H1 (cell line): Measurements from ENCODE around the gene SLC17A4. TPM values are rescaled to one million over a fixed set of nuclear protein-coding genes. Genes with fewer than 3 reads are reported as not detected.

Source experiments
- CTCF ChIA-PET: fragments of 300-600 bp; sonication (Branson Sonifier 250); formaldehyde crosslinking; loops from one replicate; lab custom pipeline; 2021; ENCODE audit not compliant: partially characterized antibody; lab: Charles Lee
- POLR2A ChIA-PET: fragments of 300-600 bp; sonication (Branson Sonifier 250); formaldehyde crosslinking; loops from one replicate; lab custom pipeline; 2021; ENCODE audit warnings: inconsistent platforms; ENCODE audit not compliant: partially characterized antibody; lab: Charles Lee
- DNase-seq, 2 experiments: peaks; one replicate each; pipeline versions ENCODE4 v3.0.0 to v3.0.0-alpha.2; 2010 to 2022; ENCODE audit warnings: low spot score in 2 of 2, low read depth in 1 of 2, mixed read lengths in 1 of 2
- FAIRE-seq: peaks from 2 replicates; lab custom pipeline; 2011; peaks lifted over from hg19 to GRCh38; lab: Jason Lieb, UNC
- H2AFZ ChIP-seq: 2 replicates; pipeline ENCODE4 v1.8.1; 2012; ENCODE audit warnings: low read length, inconsistent platforms
- H2AK5ac ChIP-seq: 2 replicates; pipeline ENCODE4 v1.6.1; 2013; ENCODE audit warnings: low read depth, low read length
- H2BK120ac ChIP-seq: replicated peaks from 2 replicates; pipeline ENCODE3; 2013; ENCODE audit warnings: low read depth, low read length, inconsistent platforms
- H2BK12ac ChIP-seq: 2 replicates; pipeline ENCODE4 v1.6.1; 2013; ENCODE audit warnings: low read depth, low read length
- H2BK15ac ChIP-seq: 2 replicates; pipeline ENCODE4 v1.6.1; 2013; ENCODE audit warnings: low read length
- H2BK20ac ChIP-seq: 2 replicates; pipeline ENCODE4 v1.6.1; 2013; ENCODE audit warnings: low read length
- H2BK5ac ChIP-seq: 2 replicates; pipeline ENCODE4 v1.6.1; 2013; ENCODE audit warnings: low read depth, low read length
- H3K14ac ChIP-seq: 2 replicates; pipeline ENCODE4 v1.6.1; 2013; ENCODE audit warnings: inconsistent platforms; ENCODE audit not compliant: insufficient read length
- H3K18ac ChIP-seq: 2 replicates; pipeline ENCODE4 v1.6.1; 2013; ENCODE audit warnings: low read length; ENCODE audit errors: extremely low read depth
- H3K23ac ChIP-seq: 2 replicates; pipeline ENCODE4 v1.6.1; 2013; ENCODE audit warnings: inconsistent platforms; ENCODE audit not compliant: insufficient read length
- H3K23me2 ChIP-seq: 2 replicates; pipeline ENCODE4 v1.6.1; 2013; ENCODE audit warnings: low read depth, low read length
- H3K27ac ChIP-seq: 2 replicates; pipeline ENCODE4 v1.6.1; 2011; ENCODE audit warnings: low read depth, low read length, inconsistent platforms
- H3K27me3 ChIP-seq, 4 experiments: replicated peaks in 1 of 4; 1 replicate in 1 of 4; 2 replicates in 3 of 4; pipeline versions ENCODE4 v1.6.1 to v1.8.1; 2011 to 2013; ENCODE audit warnings: low read length in 3 of 4, mild to moderate bottlenecking in 3 of 4, inconsistent platforms in 2 of 4, mixed read lengths in 2 of 4, moderate library complexity in 1 of 4; ENCODE audit not compliant: control insufficient read depth in 3 of 4, insufficient read depth in 3 of 4; ENCODE audit errors: extremely low read depth in 1 of 4
- H3K36me3 ChIP-seq, 4 experiments: 2 replicates each; pipeline versions ENCODE4 v1.6.1 to v1.8.1; 2011 to 2013; ENCODE audit warnings: mild to moderate bottlenecking in 4 of 4, low read length in 3 of 4, moderate library complexity in 2 of 4, control low read depth in 1 of 4, inconsistent platforms in 1 of 4; ENCODE audit not compliant: insufficient read depth in 4 of 4, control insufficient read depth in 2 of 4
- H3K4ac ChIP-seq: replicated peaks from 2 replicates; pipeline ENCODE3; 2013; ENCODE audit warnings: low read length, low read depth, mixed read lengths, inconsistent platforms; ENCODE audit not compliant: insufficient read length
- H3K4me1 ChIP-seq, 4 experiments: replicated peaks in 1 of 4; 1 replicate in 1 of 4; 2 replicates in 3 of 4; pipeline versions ENCODE4 v1.6.1 to v1.8.1; 2011 to 2013; ENCODE audit warnings: low read length in 3 of 4, inconsistent platforms in 2 of 4, mixed read lengths in 1 of 4; ENCODE audit not compliant: insufficient read depth in 4 of 4, control insufficient read depth in 3 of 4
- H3K4me2 ChIP-seq, 2 experiments: 2 replicates each; pipeline versions ENCODE4 v1.6.1 to v1.8.1; 2011 to 2013; ENCODE audit warnings: low read depth in 2 of 2, low read length in 2 of 2, control low read depth in 1 of 2, inconsistent platforms in 1 of 2, mild to moderate bottlenecking in 1 of 2; ENCODE audit not compliant: insufficient read depth in 1 of 2
- H3K4me3 ChIP-seq, 4 experiments: fragments of 200-600, 300-600 bp in 1 of 4; sonication (generic), shearing (Covaris generic), sonication (Bioruptor Twin) in 1 of 4; 2 replicates each; pipeline versions ENCODE4 v1.5.1 to v1.8.1; 2011 to 2016; ENCODE audit warnings: low read length in 4 of 4, low read depth in 3 of 4, control low read depth in 2 of 4, inconsistent platforms in 2 of 4, mild to moderate bottlenecking in 2 of 4, mixed read lengths in 1 of 4, moderate library complexity in 1 of 4; ENCODE audit not compliant: insufficient read depth in 2 of 4; ENCODE audit errors: extremely low read depth in 1 of 4
- H3K56ac ChIP-seq: replicated peaks from 2 replicates; pipeline ENCODE3; 2013; ENCODE audit warnings: low read depth, mild to moderate bottlenecking, mixed read lengths, low read length, inconsistent platforms; ENCODE audit not compliant: insufficient read length
- H3K79me1 ChIP-seq: 2 replicates; pipeline ENCODE4 v1.6.1; 2013; ENCODE audit warnings: low read depth, low read length, control low read depth
- H3K79me2 ChIP-seq, 2 experiments: 2 replicates each; pipeline versions ENCODE4 v1.6.1 to v1.8.1; 2012 to 2013; ENCODE audit warnings: low read length in 2 of 2, mild to moderate bottlenecking in 2 of 2, inconsistent platforms in 1 of 2; ENCODE audit not compliant: insufficient read depth in 2 of 2, control insufficient read depth in 1 of 2
- H3K9ac ChIP-seq, 4 experiments: replicated peaks in 1 of 4; 1 replicate in 1 of 4; 2 replicates in 3 of 4; pipeline versions ENCODE4 v1.6.1 to v1.8.1; 2011 to 2013; ENCODE audit warnings: low read depth in 3 of 4, low read length in 3 of 4, control low read depth in 2 of 4, mild to moderate bottlenecking in 2 of 4, moderate library complexity in 2 of 4, inconsistent platforms in 1 of 4; ENCODE audit errors: extremely low read depth in 1 of 4
- H3K9me3 ChIP-seq, 2 experiments: 2 replicates each; pipeline versions ENCODE4 v1.6.1 to v1.8.1; 2012 to 2013; ENCODE audit warnings: mild to moderate bottlenecking in 2 of 2, moderate library complexity in 2 of 2, control low read depth in 1 of 2, inconsistent platforms in 1 of 2, low read depth in 1 of 2, low read length in 1 of 2, mixed read lengths in 1 of 2; ENCODE audit not compliant: insufficient read depth in 2 of 2
- H4K20me1 ChIP-seq, 2 experiments: replicated peaks in 1 of 2; 2 replicates each; pipeline versions ENCODE3 to v1.8.1; 2011 to 2013; ENCODE audit warnings: inconsistent platforms in 2 of 2, low read length in 2 of 2, mild to moderate bottlenecking in 1 of 2; ENCODE audit not compliant: insufficient read depth in 2 of 2, control insufficient read depth in 1 of 2
- H4K5ac ChIP-seq: 2 replicates; pipeline ENCODE4 v1.6.1; 2013; ENCODE audit warnings: low read length, low read depth, mixed read lengths, inconsistent platforms; ENCODE audit not compliant: insufficient read length
- H4K8ac ChIP-seq: 2 replicates; pipeline ENCODE4 v1.8.0; 2013; ENCODE audit warnings: mild to moderate bottlenecking, moderate library complexity, low read length, inconsistent platforms; ENCODE audit not compliant: insufficient read depth; ENCODE audit errors: extremely low read depth
- H4K91ac ChIP-seq: replicated peaks from 2 replicates; pipeline ENCODE3; 2013; ENCODE audit warnings: low read length, mixed read lengths, inconsistent platforms; ENCODE audit not compliant: insufficient read length
- ASH2L ChIP-seq: fragments of 200-600, 300-600 bp; sonication (generic); IDR thresholded peaks from one replicate; pipeline ENCODE4 v1.7.1; 2017; ENCODE audit warnings: low read length
- EGR1 ChIP-seq: IDR thresholded peaks from 2 replicates; pipeline ENCODE4 v1.6.1; 2011; ENCODE audit warnings: low read depth, low read length, borderline replicate concordance
- JUND ChIP-seq: IDR thresholded peaks from 2 replicates; pipeline ENCODE4 v1.6.1; 2011; ENCODE audit warnings: mild to moderate bottlenecking, improper control_type of control experiment, low read length
- KDM5A ChIP-seq: fragments of 200-600 bp; IDR thresholded peaks from 2 replicates; pipeline ENCODE4 v1.7.1; 2012; ENCODE audit warnings: mild to moderate bottlenecking, low read length, inconsistent platforms, mixed read lengths
- MAFK ChIP-seq: IDR thresholded peaks from 2 replicates; pipeline ENCODE4 v1.6.1; 2012; ENCODE audit warnings: low read depth, mild to moderate bottlenecking, improper control_type of control experiment, low read length
- POU5F1 ChIP-seq: IDR thresholded peaks from 2 replicates; pipeline ENCODE4 v1.6.1; 2011; ENCODE audit warnings: low read depth, mild to moderate bottlenecking, low read length, moderate library complexity
- SIN3A ChIP-seq, 2 experiments: IDR thresholded peaks in 1 of 2; conservative IDR thresholded peaks in 1 of 2; 2 replicates each; pipeline ENCODE4 v1.6.1; 2011 to 2012; ENCODE audit warnings: low read length in 2 of 2, improper control_type of control experiment in 1 of 2, low read depth in 1 of 2, mild to moderate bottlenecking in 1 of 2
- SP1 ChIP-seq: IDR thresholded peaks from 2 replicates; pipeline ENCODE4 v1.6.1; 2011; ENCODE audit warnings: low read depth, low read length
- SP2 ChIP-seq: IDR thresholded peaks from 2 replicates; pipeline ENCODE4 v1.6.1; 2012; ENCODE audit warnings: mild to moderate bottlenecking, low read length, inconsistent platforms
- SRF ChIP-seq: IDR thresholded peaks from 2 replicates; pipeline ENCODE4 v1.6.1; 2011; ENCODE audit warnings: mild to moderate bottlenecking, low read depth, low read length, moderate library complexity
- TAF1 ChIP-seq: IDR thresholded peaks from 2 replicates; pipeline ENCODE4 v1.6.1; 2011; ENCODE audit warnings: mild to moderate bottlenecking, low read depth, low read length
- TAF7 ChIP-seq: optimal IDR thresholded peaks from 2 replicates; pipeline ENCODE3; 2011; ENCODE audit warnings: low read depth, mild to moderate bottlenecking, inconsistent platforms, low read length, moderate library complexity, borderline replicate concordance
- USF2 ChIP-seq: IDR thresholded peaks from 2 replicates; pipeline ENCODE4 v1.6.1; 2011; ENCODE audit warnings: low read length, improper control_type of control experiment
- WGBS, 2 experiments: shearing (Covaris generic) in 1 of 2; methylation state at CpG; one replicate each; pipeline versions ENCODE4 v1.1.6 to v1.1.7; 2013 to 2015; ENCODE audit warnings: low lambda C conversion rate in 2 of 2, mixed read lengths in 2 of 2, inconsistent platforms in 1 of 2, low coverage in 1 of 2, missing lambda C conversion rate in 1 of 2; ENCODE audit not compliant: insufficient replicate concordance in 2 of 2, insufficient coverage in 1 of 2, insufficient read length in 1 of 2; ENCODE audit errors: extremely low coverage in 1 of 2, missing lambda C conversion rate in 1 of 2; 5-methylcytosine and 5-hydroxymethylcytosine counted together
- polyA plus RNA-seq, 7 experiments: library from polyadenylated mRNA; depleted of rRNA in 3 of 7; stranded (reverse) in 5 of 7; unstranded in 2 of 7; fragments of >200 nt in 5 of 7; fragments of 200-250 nt in 2 of 7; gene quantifications; 1 replicate in 5 of 7; 2 replicates in 1 of 7; 4 replicates in 1 of 7; pipeline versions ENCODE4 v1.2.1 to v1.2.3, GENCODE V29; 2011 to 2013; ENCODE audit warnings: missing spikeins in 2 of 7, mixed read lengths in 2 of 7
- total RNA-seq: library from RNA; stranded (reverse); fragmentation: NEBNext Ultra II Directional; extraction: Animal tissue kit (Norgen Biotek cat#: 25700); gene quantifications from 2 replicates; pipeline ENCODE4 v1.2.1, GENCODE V29; 2021
- TF ChIP-seq, protein P1 (sequence below): IDR thresholded peaks from 2 replicates; pipeline ENCODE4 v1.6.1; 2011; ENCODE audit warnings: low read depth, mild to moderate bottlenecking, low read length; ENCODE audit not compliant: insufficient read depth

The SLC17A4 gene
- total and polyA plus RNA-seq, 2 of the 8 experiments (the other 6 are each of a cell fraction or from before 2014, with no cell fraction given) = not detected

- H3K4me1 ChIP-seq = no peaks in the 10 kb centered on the region
- POLR2A ChIA-PET = no interaction called here
- FAIRE-seq (no peak), DNase-seq (no peak)
- no peak overlapping the region for H3K4me2 ChIP-seq
- H4K8ac ChIP-seq = no peak overlapping the region
- H3K9ac ChIP-seq = no peak overlapping the region
- H4K20me1 ChIP-seq = no peaks in the 10 kb centered on the region
- no peak overlapping the region for H2BK20ac ChIP-seq
- H2BK120ac ChIP-seq = no peak overlapping the region
- H3K18ac ChIP-seq = no peak overlapping the region
- 88% methylated on average over 2 of the region's 2 CpGs; no CpG with 5 or more reads in 1 of the 2 experiments for WGBS, 2 experiments
- no peak overlapping the region for H2AK5ac ChIP-seq
- no peak overlapping the region for H3K14ac ChIP-seq
- no peak overlapping the region for H3K4me3 ChIP-seq
- H3K27me3 ChIP-seq = no peaks in the 10 kb centered on the region
- no peak overlapping the region for H3K4ac ChIP-seq
- no peak overlapping the region for H2BK12ac ChIP-seq
- CTCF ChIA-PET = interaction anchor here (0.8 to 4.4 kb wide), 8 partner anchors 8 to 68 kb away, joined by 3 to 12 read pairs (median 4); no protein-coding TSS in a partner anchor
- H3K9me3 ChIP-seq = no peaks in the 10 kb centered on the region
- no peak overlapping the region for H3K27ac ChIP-seq
- H4K5ac ChIP-seq = no peak overlapping the region
- no peak overlapping the region for H3K23ac ChIP-seq
- no peak overlapping the region for H2BK15ac ChIP-seq
- H3K23me2 ChIP-seq = no peaks in the 10 kb centered on the region
- H2AFZ ChIP-seq = no peak overlapping the region
- H4K91ac ChIP-seq = no peak overlapping the region
- no peaks in the 10 kb centered on the region for H3K36me3 ChIP-seq
- H3K79me2 ChIP-seq = no peaks in the 10 kb centered on the region
- H3K56ac ChIP-seq = no peak overlapping the region
- no peak overlapping the region for H2BK5ac ChIP-seq
- no peaks in the 10 kb centered on the region for H3K79me1 ChIP-seq
- TF ChIP-seq, protein P1, sequence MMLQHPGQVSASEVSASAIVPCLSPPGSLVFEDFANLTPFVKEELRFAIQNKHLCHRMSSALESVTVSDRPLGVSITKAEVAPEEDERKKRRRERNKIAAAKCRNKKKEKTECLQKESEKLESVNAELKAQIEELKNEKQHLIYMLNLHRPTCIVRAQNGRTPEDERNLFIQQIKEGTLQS = no peak
- TF ChIP-seq MAFK = no peak
- TF ChIP-seq KDM5A = no peak
- no peak for TF ChIP-seq POU5F1
- TF ChIP-seq EGR1 = no peak
- no peak for TF ChIP-seq TAF7
- TF ChIP-seq SP2 = no peak
- no peak for TF ChIP-seq JUND
- no peak for TF ChIP-seq SIN3A (conservative IDR thresholded peaks at IDR 0.05 in 1 of 2, IDR thresholded peaks at IDR 0.05 in 1 of 2; ENCODE audit: low read depth in 1 of 2, low read length in 2 of 2)
- TF ChIP-seq ASH2L = no peak
- no peak for TF ChIP-seq USF2
- no peak for TF ChIP-seq TAF1
- TF ChIP-seq SP1 = no peak
- TF ChIP-seq SRF = no peak
Observed at GRCh38 chr6:25747477-25747876, 7.1 kb upstream of the SLC17A4 start.
